Skeletal muscle tissue (tissue), 4 donors: ENCODE measurements around the gene CKLF. TPM values are rescaled to one million over a fixed set of nuclear protein-coding genes. Genes with fewer than 3 reads are reported as not detected.
"Not testable (repeated sequence)": the region's sequence is repeated elsewhere in the genome, so short reads cannot be mapped to it uniquely, and the experiment has no call there.

Experiments
- H3K27ac ChIP-seq: one replicate; pipeline ENCODE4 v1.7.0; 2013; ENCODE audit warnings: mild to moderate bottlenecking, low read depth, low read length, inconsistent platforms
- H3K27me3 ChIP-seq, 3 donors: one replicate each; pipeline ENCODE4 v1.7.0; 2013; ENCODE audit warnings: low read length in 3 of 3; ENCODE audit not compliant: control insufficient read depth in 3 of 3, insufficient read depth in 3 of 3
- H3K36me3 ChIP-seq, 3 donors: one replicate each; pipeline ENCODE4 v1.7.0; 2013; ENCODE audit warnings: low read length in 3 of 3; ENCODE audit not compliant: control insufficient read depth in 3 of 3, insufficient read depth in 3 of 3
- H3K4me1 ChIP-seq, 3 donors: one replicate each; pipeline ENCODE4 v1.7.0; 2013; ENCODE audit warnings: low read length in 3 of 3, mild to moderate bottlenecking in 3 of 3; ENCODE audit not compliant: control insufficient read depth in 3 of 3, insufficient read depth in 3 of 3
- H3K4me3 ChIP-seq, 3 donors: one replicate each; pipeline ENCODE4 v1.7.0; 2013; ENCODE audit warnings: low read length in 3 of 3
- H3K9ac ChIP-seq, 3 donors: one replicate each; pipeline ENCODE4 v1.7.0; 2013; ENCODE audit warnings: low read length in 3 of 3, mild to moderate bottlenecking in 3 of 3, moderate library complexity in 2 of 3, low read depth in 1 of 3
- H3K9me3 ChIP-seq, 3 donors: one replicate each; pipeline ENCODE4 v1.7.0; 2013; ENCODE audit warnings: low read length in 3 of 3; ENCODE audit not compliant: control insufficient read depth in 3 of 3
- total RNA-seq: library from RNA; depleted of rRNA; stranded (reverse); fragments of >200 nt; gene quantifications from one replicate; pipeline ENCODE4 v1.2.3, GENCODE V29; 2014
- donor health status: Osteomylitis.

The CKLF gene
- total RNA-seq, 1 donor from 2014 or later: 34.4 TPM

GRCh38 chr16:66594739-66595138, 42.4 kb downstream of the CKLF start:
- Histone ChIP-seq H3K27me3 (no peaks in the 10 kb centered on the region), H3K9ac (no peak overlapping the region), H3K36me3 (no peaks in the 10 kb centered on the region), H3K27ac (no peak overlapping the region), H3K9me3 (no peaks in the 10 kb centered on the region), H3K4me1 (no peaks in the 10 kb centered on the region), H3K4me3 (no peak overlapping the region)

- H3K36me3 ChIP-seq, H3K27me3 ChIP-seq, H3K4me3 ChIP-seq, H3K9me3 ChIP-seq, H3K4me1 ChIP-seq, H3K27ac ChIP-seq, H3K9ac ChIP-seq: not testable (repeated sequence)
Observed at GRCh38 chr16:66596559-66596958, 44.2 kb downstream of the CKLF start.

- no peaks in the 10 kb centered on the region for H3K9me3 ChIP-seq
- peaks cover 3 to 7% (median 3%) of the 10 kb centered on the region in 3 donors for H3K27me3 ChIP-seq
- no peak overlapping the region for H3K27ac ChIP-seq
- no peak overlapping the region for H3K9ac ChIP-seq
- no peaks in the 10 kb centered on the region for H3K4me1 ChIP-seq
- H3K4me3 ChIP-seq: no peak overlapping the region
- no peaks in the 10 kb centered on the region for H3K36me3 ChIP-seq
Observed at GRCh38 chr16:66596986-66597848, 44.8 kb downstream of the CKLF start.

- Histone ChIP-seq H3K36me3 (no peaks in the 10 kb centered on the region), H3K9ac (no peak overlapping the region), H3K4me1 (no peaks in the 10 kb centered on the region)
Observed at GRCh38 chr16:66598111-66598510, 45.7 kb downstream of the CKLF start.

GRCh38 chr16:66599726-66600125, 47.4 kb downstream of the CKLF start:
- no peaks in the 10 kb centered on the region for H3K36me3 ChIP-seq
- H3K27me3 ChIP-seq: peaks cover 3 to 21% (median 18%) of the 10 kb centered on the region in 3 donors
- H3K4me3 ChIP-seq: no peak overlapping the region
- no peak overlapping the region for H3K9ac ChIP-seq
- peaks cover 5 to 9% (median 8%) of the 10 kb centered on the region in 3 donors for H3K4me1 ChIP-seq
- H3K27ac ChIP-seq: no peak overlapping the region
- H3K9me3 ChIP-seq: no peaks in the 10 kb centered on the region

More at GRCh38 chr16:66598111-66598510, 45.7 kb downstream of the CKLF start:
- Histone ChIP-seq H3K9me3 (no peaks in the 10 kb centered on the region), H3K4me3 (no peak overlapping the region), H3K27me3 (peaks cover 3 to 10% (median 6%) of the 10 kb centered on the region in 3 donors), H3K27ac (no peak overlapping the region)

- Histone ChIP-seq H3K36me3 (no peaks in the 10 kb centered on the region), H3K4me3 (no peak overlapping the region), H3K27me3 (peaks cover 3 to 21% (median 18%) of the 10 kb centered on the region in 3 donors), H3K4me1 (peaks cover 5 to 9% (median 8%) of the 10 kb centered on the region in 3 donors), H3K27ac (no peak overlapping the region), H3K9me3 (no peaks in the 10 kb centered on the region), H3K9ac (no peak overlapping the region)
Observed at GRCh38 chr16:66600477-66600876, 48.1 kb downstream of the CKLF start.

- H3K9me3 ChIP-seq: no peaks in the 10 kb centered on the region
- no peak overlapping the region for H3K9ac ChIP-seq
- peaks cover 3 to 26% (median 18%) of the 10 kb centered on the region in 3 donors for H3K27me3 ChIP-seq
- peaks cover 5 to 17% (median 13%) of the 10 kb centered on the region in 3 donors for H3K4me1 ChIP-seq
- no peaks in the 10 kb centered on the region for H3K36me3 ChIP-seq
- no peak overlapping the region for H3K4me3 ChIP-seq
- H3K27ac ChIP-seq: no peak overlapping the region
Observed at GRCh38 chr16:66601471-66601870, 49.1 kb downstream of the CKLF start.

GRCh38 chr16:66603537-66604375, 51.4 kb downstream of the CKLF start:
- Histone ChIP-seq H3K4me1 (peaks cover 14 to 24% (median 22%) of the 10 kb centered on the region in 3 donors), H3K36me3 (no peaks in the 10 kb centered on the region), H3K9me3 (no peaks in the 10 kb centered on the region), H3K9ac (peak overlapping the region; percentile 53 to 73 (median 61)), H3K27ac (peak overlapping the region; percentile 19), H3K27me3 (peaks cover 3 to 26% (median 18%) of the 10 kb centered on the region in 3 donors), H3K4me3 (peak overlapping the region; percentile 54 to 71 (median 70))

- Histone ChIP-seq H3K36me3 (peaks cover 0 to under 1% (median 0%) of the 10 kb centered on the region in 3 donors), H3K4me1 (peaks cover 18 to 28% (median 25%) of the 10 kb centered on the region in 3 donors), H3K27me3 (peaks cover 3 to 26% (median 18%) of the 10 kb centered on the region in 3 donors), H3K27ac (peak within 1 kb of the TSS; percentile 68), H3K9ac (peak within 1 kb of the TSS; percentile 61 to 73 (median 62)), H3K4me3 (peak within 1 kb of the TSS; percentile 60 to 71 (median 70)), H3K9me3 (no peaks in the 10 kb centered on the region)
Observed at GRCh38 chr16:66604376-66605176, 52.2 kb downstream of the CKLF start, which contains the start of gene CMTM3. TSS of gene CMTM3 (plus strand) at chr16:66604704. CDS start at chr16:66604806, 102 bp downstream.
